AG09319 (cell line): Measurements from ENCODE around the gene EXT2.

Experiments used
- DNase-seq: peaks from one replicate; pipeline ENCODE4 v3.0.0-alpha.2; 2010; ENCODE audit warnings: low read depth; ENCODE audit errors: extremely low read depth
- TF ChIP-seq, protein P1 (sequence below): IDR thresholded peaks from 2 replicates; pipeline ENCODE4 v1.5.1; 2011; ENCODE audit warnings: low read depth, mild to moderate bottlenecking, inconsistent platforms, low read length, moderate library complexity

The EXT2 gene

GRCh38 chr11:44281151-44281550, 185.7 kb downstream of the EXT2 start:
- TF ChIP-seq, protein P1, sequence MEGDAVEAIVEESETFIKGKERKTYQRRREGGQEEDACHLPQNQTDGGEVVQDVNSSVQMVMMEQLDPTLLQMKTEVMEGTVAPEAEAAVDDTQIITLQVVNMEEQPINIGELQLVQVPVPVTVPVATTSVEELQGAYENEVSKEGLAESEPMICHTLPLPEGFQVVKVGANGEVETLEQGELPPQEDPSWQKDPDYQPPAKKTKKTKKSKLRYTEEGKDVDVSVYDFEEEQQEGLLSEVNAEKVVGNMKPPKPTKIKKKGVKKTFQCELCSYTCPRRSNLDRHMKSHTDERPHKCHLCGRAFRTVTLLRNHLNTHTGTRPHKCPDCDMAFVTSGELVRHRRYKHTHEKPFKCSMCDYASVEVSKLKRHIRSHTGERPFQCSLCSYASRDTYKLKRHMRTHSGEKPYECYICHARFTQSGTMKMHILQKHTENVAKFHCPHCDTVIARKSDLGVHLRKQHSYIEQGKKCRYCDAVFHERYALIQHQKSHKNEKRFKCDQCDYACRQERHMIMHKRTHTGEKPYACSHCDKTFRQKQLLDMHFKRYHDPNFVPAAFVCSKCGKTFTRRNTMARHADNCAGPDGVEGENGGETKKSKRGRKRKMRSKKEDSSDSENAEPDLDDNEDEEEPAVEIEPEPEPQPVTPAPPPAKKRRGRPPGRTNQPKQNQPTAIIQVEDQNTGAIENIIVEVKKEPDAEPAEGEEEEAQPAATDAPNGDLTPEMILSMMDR: no peak
- DNase-seq: no peak

- TF ChIP-seq, protein P1: no peak
- DNase-seq: no peak
Observed at GRCh38 chr11:44282620-44283019, 187.1 kb downstream of the EXT2 start.

DNA sequence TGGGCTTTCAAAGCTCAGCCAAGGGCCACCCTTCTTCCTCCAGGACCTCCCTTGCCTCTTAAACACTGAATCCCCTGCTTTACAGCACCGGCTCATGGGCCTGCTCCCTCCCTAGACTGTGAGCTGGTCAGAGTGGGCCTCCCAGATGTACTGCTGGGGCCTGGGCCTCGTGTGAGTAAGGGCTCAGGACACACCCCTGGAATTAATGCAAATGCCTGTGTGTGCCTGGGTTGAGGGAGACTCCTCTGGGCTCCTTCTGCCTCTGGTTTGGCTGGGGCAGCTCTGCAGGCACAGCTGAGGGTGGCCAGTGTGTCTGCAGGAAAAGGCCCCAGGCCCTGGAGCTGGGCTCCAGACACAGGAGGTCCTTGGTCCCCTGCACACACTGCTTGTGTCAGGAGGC, 190.3 kb downstream of the EXT2 start:
- DNase-seq: no peak
- TF ChIP-seq, protein P1: no peak

- TF ChIP-seq, protein P1: peak; percentile 92
- DNase-seq: no peak
Observed at GRCh38 chr11:44286268-44286880, 190.9 kb downstream of the EXT2 start.

DNA sequence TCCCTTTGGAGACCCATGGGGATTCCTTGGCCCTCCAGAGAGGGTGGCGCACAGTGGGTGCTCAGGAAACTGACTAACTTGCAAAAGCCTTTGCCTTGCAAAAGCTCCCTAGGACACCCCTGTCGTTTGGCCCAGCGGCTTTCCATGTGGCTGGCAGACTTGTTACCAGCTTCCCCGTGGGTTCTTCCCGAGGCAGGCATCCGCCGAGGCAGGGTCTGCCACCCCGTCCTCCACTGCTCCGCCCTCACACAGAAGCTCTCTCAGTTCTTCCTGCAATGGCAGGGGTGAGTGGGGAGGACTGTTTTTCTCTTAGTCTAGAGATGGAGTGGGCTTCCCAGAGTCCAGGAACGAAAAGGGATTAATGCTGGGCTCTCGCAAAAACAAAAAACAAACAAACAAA, 191.4 kb downstream of the EXT2 start:
- DNase-seq: no peak

DNA sequence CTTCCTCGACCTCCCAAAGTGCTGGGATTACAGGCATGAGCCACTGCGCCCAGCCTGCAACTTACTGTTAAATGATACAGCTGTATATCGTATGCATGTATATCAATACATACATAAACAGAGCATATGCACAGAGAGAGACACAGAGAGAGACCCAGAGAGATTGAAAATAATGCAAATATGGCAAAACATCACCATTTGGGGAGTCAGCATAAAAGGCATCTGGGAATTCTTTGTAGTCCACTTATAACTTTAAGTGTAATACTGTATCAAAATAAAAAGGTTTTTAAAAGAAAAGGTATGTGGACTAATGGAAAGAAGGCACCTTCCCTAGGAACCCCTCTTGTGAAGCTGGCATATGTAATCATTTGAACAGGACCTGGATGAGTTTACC, 192.7 kb downstream of the EXT2 start:
- TF ChIP-seq, protein P1: no peak
- DNase-seq: no peak

More for the DNA sequence above, 191.4 kb downstream of the EXT2 start:
- TF ChIP-seq, protein P1: no peak

GRCh38 chr11:44290208-44290607, 194.7 kb downstream of the EXT2 start:
- DNase-seq: no peak
- TF ChIP-seq, protein P1: no peak
